GM20431 (cell line): Measurements from ENCODE around the gene DPF3.

ENCODE experiments used
- in situ Hi-C: fragments of 300-500 bp; cut with MseI, MboI; formaldehyde crosslinking; loops from one replicate; pipeline ENCODE4 v1.15.0; 2020; ENCODE audit warnings: low sequenced_read_pairs; ENCODE audit not compliant: unreplicated experiment

DPF3 gene

DNA sequence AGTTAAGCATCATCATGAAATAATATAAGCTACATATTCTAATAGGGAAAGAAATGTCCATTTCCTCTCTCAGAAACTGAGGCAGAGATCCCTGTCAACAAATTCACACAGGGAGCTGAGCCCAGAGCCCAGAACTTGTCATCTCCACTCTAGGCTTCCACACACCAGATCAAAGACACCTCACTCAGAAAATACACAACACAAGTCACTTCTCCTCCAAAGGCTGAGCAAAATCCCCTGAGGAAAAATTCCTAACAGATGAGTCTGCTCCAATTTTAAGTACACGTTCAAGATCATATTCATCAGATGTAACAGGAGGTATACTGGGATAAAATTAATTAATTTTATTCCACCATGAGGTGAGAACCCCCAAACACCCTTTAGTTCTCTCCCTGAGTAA, 227.3 kb downstream of the DPF3 start:
- in situ Hi-C loops = no loop called here

- in situ Hi-C loops = no loop called here
Measured at GRCh38 chr14:72665259-72665658, 228.6 kb downstream of the DPF3 start.

GRCh38 chr14:72664651-72665050, 229.2 kb downstream of the DPF3 start:
- in situ Hi-C loops = no loop called here

DNA sequence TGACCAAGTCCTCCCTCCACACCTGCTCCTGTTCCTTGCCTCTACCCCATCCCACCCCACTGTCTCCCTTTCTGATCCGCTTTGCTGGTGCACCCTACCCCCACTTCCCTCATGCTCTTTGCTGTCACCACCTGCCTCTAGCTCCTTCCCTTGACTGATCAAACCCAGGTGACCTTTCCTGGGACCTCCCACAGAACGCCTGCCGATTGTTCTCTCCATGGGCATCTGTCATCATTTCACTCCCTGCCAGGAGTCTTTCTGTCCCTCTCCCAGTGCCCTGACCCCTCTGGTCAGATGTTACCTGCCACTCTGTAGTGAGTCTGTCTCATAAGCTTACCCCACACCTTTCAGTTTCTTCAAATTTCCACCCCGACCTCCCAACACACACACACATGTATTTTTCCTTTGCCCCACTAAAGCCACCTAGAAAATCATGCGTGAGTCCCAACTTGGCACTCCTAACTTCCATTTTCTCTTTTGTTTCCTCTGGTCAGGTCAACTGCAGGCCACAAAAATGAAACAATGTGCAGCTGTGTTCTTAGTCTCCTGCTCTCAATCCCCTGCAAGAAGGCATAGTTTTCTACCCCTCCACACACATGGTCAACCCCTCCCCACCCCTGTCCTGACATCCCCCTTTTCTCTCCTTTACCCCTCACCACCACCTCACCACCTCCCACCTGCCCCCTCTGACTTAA, 229.8 kb downstream of the DPF3 start:
- in situ Hi-C loops = no loop called here

DNA sequence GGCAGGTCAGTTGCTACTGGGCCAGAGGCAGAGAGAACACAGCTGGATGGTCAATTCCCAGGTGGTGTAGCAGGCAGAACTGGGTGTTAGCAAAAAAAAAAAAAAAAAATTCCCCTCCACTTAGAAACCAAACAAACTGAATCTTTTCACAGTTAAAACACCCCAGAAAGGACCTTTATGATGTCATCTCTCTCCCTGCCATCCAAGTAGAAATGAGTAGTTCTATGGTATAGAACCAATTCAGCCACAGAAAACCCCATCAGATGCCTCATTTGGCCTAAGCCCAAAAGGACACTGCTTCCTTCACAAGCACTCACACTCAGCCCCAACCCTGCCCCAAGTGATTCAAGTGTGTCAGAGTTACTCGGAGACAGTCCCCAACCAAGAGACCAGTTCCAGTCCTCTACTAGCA, 230.8 kb downstream of the DPF3 start:
- in situ Hi-C loops = no loop called here

- in situ Hi-C loops = no loop called here
Measured at GRCh38 chr14:72662214-72662613, 231.7 kb downstream of the DPF3 start.

DNA sequence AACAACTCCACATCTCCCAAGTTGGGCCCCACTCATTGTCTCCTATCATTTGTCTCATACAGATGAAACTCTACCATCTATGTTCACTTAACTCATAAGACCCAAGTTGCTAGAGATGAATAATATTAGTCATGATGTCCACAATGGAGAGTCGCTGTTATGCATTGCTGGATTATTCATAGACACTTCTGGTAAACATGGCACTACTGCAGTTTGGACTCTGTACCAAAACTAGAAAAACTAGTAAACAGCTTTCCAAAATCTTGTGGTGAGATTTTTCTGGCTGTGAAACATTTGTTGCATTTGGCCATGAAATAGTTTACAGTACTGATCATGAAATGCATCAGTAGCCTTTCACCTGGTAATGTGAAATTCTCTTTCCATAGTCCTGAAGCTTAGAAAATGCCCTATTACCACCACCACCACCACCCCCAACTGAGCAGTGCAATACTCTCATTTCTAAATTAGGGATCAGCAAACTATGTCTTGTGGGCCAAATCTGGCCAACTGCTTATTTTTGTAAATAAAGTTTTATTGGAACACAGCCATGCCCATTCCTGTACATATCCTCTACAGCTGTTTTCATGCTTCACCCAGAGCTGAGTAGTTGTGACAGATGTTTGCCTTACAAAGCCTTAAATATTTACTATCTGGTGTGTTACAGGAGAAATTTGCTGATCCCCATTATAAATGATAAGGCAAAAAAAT, 236.5 kb downstream of the DPF3 start:
- in situ Hi-C loops = no loop called here

DNA sequence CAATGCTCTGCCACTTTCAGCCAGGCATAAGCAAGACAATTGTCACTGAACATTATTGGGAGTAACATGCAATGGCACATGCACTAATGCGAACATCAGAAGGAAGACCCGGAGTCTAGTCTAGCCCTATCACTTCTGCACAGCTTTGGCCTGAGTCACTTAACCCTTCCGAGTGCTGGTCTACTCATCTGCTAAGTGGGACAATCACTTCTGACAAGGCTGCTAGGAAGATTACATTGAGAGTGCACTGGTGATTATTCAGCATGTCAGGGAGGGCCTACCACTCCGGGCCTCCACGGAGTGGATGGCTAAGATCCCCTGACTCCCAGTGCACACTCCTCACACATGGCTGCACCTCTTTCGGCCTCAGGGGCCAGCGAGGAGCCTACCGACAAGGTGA, 240.9 kb downstream of the DPF3 start:
- in situ Hi-C loops = no loop called here

- in situ Hi-C loops = no loop called here
Measured at GRCh38 chr14:72652179-72652578, 241.7 kb downstream of the DPF3 start.

GRCh38 chr14:72651714-72652113, 242.2 kb downstream of the DPF3 start:
- in situ Hi-C loops = no loop called here

DNA sequence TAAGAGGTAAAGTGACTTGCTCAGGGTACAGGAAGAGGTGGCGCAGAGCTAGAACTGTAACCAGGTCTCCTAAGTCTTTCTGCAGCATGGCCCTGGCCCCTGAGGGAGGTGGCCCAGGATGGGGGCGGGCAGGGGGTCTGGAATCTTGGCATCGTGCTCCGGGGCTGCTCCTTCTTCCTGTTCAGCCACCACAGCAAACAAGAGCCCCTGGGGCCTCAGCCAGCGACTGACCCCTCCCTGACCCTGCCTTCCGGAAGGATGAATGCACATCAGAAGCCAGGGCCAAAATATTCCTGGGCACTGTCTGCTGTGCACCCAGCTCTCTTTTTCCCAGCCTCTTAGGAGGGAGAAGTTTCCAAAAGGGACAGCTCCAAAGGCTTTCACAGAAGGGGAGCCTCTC, 242.8 kb downstream of the DPF3 start:
- in situ Hi-C loops = no loop called here

- in situ Hi-C loops = no loop called here
Measured at GRCh38 chr14:72649603-72650227, 244.2 kb downstream of the DPF3 start.

GRCh38 chr14:72647782-72648181, 246.1 kb downstream of the DPF3 start:
- in situ Hi-C loops = no loop called here

DNA sequence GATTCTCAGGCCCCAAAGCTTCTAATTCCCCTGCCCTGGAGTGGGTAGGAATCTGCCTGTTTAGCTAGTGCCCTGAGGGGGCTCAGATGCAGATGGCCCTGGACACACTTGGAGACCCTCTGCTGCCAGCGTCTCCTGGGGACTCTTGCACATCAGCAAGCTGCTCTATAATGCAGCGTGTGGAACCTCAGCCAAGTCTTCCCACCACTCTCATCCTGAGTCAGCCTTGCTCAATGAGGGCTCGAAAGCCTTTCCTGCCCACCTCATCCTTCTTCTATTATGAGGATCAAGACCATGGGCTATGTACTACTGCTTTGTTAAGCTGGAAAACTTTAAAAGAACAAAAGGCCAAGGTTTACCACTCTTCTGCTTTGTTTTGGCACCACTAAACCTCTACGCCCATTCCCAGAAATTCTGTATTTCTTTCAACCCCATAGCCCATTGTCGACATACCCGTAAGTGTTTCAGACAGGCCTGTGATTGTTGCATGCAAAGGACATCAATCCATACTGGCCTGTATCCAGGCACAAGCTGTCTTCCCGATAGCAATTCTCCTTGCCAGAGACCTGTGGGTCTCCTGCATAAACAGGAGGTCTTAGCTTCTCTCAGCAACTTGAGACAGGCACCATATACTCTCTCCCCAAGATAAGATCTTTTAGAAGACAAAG, 246.9 kb downstream of the DPF3 start:
- in situ Hi-C loops = no loop called here

- in situ Hi-C loops = no loop called here
Measured at GRCh38 chr14:72645706-72646105, 248.2 kb downstream of the DPF3 start.

DNA sequence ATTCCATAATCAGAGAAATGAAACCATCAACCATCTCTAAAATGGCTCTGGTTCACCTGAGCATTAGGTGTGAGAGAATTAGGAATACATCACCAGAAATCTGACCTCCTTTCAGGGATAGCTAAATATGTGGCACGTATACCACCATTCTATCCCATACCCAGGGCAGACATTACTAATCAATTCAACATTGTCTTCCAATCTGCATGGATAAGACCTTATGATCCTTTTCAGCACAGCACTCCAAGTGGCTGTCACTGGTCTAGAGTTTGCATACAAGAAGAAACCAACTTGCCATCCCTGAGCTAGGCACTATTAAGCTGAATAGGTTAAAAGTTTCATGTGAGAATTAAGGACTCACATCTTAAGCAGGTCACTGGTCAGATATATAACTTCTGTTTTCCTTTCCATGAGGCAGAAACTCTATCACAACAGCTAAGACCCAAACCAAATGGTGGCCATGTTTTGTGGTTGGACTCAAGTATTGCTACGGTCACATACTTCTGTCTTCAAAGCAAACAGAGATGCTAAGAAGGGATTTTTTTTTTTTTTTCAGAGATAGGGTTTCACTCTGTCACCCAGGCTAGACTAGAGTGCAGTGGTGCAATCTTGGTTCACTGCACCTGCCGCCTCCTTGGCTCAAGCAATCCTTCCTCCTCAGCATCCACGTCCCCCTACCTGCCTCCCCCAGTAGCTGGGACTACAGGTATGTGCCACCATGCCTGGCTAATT, 249.0 kb downstream of the DPF3 start:
- in situ Hi-C loops = no loop called here

GRCh38 chr14:72644038-72644437, 249.9 kb downstream of the DPF3 start:
- in situ Hi-C loops = no loop called here

GRCh38 chr14:72643317-72643801, 250.5 kb downstream of the DPF3 start:
- in situ Hi-C loops = no loop called here

- in situ Hi-C loops = no loop called here
Measured at GRCh38 chr14:72640911-72641485, 252.9 kb downstream of the DPF3 start.

- in situ Hi-C loops = no loop called here
Measured at GRCh38 chr14:72638021-72638420, 255.9 kb downstream of the DPF3 start.
